Lower lobe of right lung (tissue), 2 donors: ENCODE measurements around the gene METTL8. TPM values are rescaled to one million over a fixed set of nuclear protein-coding genes. Genes with fewer than 3 reads are reported as not detected.
"Not testable (repeated sequence)": the region's sequence is repeated elsewhere in the genome, so short reads cannot be mapped to it uniquely, and the experiment has no call there.

Source experiments
- ATAC-seq, 2 donors: fragments of 200-7000 bp; cut with Tn5 transposase; one replicate each; pipeline ENCODE4 v1.9.1; 2020 to 2022; ENCODE audit warnings: mild to moderate bottlenecking in 2 of 2, moderate library complexity in 2 of 2
- DNase-seq: peaks from one replicate; pipeline ENCODE4 v3.0.0-alpha.2; 2020
- H3K27ac ChIP-seq: fragments of 200-600 bp; one replicate; pipeline ENCODE4 v1.8.0; 2022
- H3K27me3 ChIP-seq: fragments of 200-600 bp; one replicate; pipeline ENCODE4 v1.8.0; 2022; ENCODE audit warnings: low read depth
- H3K36me3 ChIP-seq: fragments of 200-600 bp; one replicate; pipeline ENCODE4 v1.8.0; 2022; ENCODE audit warnings: mild to moderate bottlenecking
- H3K4me1 ChIP-seq: fragments of 200-600 bp; one replicate; pipeline ENCODE4 v1.8.0; 2022
- H3K4me3 ChIP-seq: fragments of 200-600 bp; one replicate; pipeline ENCODE4 v1.8.0; 2022; ENCODE audit warnings: mild to moderate bottlenecking
- H3K9me3 ChIP-seq: fragments of 200-600 bp; one replicate; pipeline ENCODE4 v1.8.0; 2022
- intact Hi-C: fragments of 100-400 bp; cut with DNase I; formaldehyde crosslinking; loops from one replicate; pipeline ENCODE4 v1.11.0; 2022
- total RNA-seq: library from RNA; stranded (reverse); fragmentation: NEBNext Ultra II Directional; extraction: Animal tissue kit (Norgen Biotek cat#: 25700); gene quantifications from one replicate; pipeline ENCODE4 v1.2.1, GENCODE V29; 2021
- TF ChIP-seq, protein P1 (sequence below): fragments of 200-600 bp; IDR thresholded peaks from one replicate; pipeline ENCODE4 v1.8.0; 2022; ENCODE audit warnings: antibody characterized with exemption, mild to moderate bottlenecking
- donor health status: DM: no; HTN: yes; CAD: no; lungs with severe emphysema.

METTL8 gene
- total RNA-seq, 1 donor from 2014 or later: 12.9 TPM

DNA sequence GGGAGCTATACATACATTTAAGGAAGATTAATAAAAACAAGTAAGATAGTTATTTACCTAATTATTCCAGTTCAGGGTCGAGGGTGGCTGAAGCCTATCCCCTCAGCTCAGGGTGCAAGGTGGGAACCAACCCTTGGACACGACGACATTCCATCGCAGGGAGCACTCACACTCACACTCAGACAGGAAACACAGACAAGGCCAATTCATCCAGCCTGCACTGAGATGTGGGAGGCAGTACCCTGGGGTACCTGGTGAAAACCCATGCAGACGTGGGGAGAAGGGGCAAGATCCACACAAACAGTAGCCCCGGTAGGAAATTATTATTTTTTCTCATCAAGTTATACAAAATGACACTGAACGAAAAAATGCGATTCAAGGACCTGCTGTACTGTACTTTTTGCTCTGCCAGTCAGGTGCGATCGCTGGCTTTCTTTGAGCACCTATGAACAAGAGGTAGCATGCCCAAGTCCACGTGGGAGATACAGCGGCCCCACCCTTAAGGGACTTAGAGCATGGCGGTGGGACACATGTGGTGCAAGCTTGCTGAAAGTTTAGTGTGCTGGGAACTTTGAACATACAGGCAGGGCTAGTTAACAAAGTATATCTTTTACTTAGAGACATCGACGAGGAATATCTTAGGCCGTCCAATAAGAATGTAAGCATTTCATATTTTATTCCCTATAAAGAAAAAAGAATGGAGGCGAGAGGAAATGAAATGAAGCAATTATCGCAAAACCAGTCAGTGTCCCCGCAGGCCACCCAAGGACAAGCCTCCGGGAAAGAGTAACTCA, 624 bp downstream of the METTL8 start:
- Histone ChIP-seq H3K27me3 (no peaks in the 10 kb centered on the region), H3K9me3 (no peaks in the 10 kb centered on the region), H3K4me3 (peak overlapping the region; percentile 88), H3K4me1 (peaks cover 9% of the 10 kb centered on the region), H3K27ac (peak overlapping the region; percentile 98), H3K36me3 (peaks cover 10% of the 10 kb centered on the region)
- peak in 1 of 2 donors; percentile 13 for ATAC-seq
- intact Hi-C loops: no loop called here
- TF ChIP-seq, protein P1, sequence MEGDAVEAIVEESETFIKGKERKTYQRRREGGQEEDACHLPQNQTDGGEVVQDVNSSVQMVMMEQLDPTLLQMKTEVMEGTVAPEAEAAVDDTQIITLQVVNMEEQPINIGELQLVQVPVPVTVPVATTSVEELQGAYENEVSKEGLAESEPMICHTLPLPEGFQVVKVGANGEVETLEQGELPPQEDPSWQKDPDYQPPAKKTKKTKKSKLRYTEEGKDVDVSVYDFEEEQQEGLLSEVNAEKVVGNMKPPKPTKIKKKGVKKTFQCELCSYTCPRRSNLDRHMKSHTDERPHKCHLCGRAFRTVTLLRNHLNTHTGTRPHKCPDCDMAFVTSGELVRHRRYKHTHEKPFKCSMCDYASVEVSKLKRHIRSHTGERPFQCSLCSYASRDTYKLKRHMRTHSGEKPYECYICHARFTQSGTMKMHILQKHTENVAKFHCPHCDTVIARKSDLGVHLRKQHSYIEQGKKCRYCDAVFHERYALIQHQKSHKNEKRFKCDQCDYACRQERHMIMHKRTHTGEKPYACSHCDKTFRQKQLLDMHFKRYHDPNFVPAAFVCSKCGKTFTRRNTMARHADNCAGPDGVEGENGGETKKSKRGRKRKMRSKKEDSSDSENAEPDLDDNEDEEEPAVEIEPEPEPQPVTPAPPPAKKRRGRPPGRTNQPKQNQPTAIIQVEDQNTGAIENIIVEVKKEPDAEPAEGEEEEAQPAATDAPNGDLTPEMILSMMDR: no peak
- peak; percentile 55 for DNase-seq

GRCh38 chr2:171432206-171432968, 1.4 kb downstream of the METTL8 start:
- peaks cover 6% of the 10 kb centered on the region for H3K36me3 ChIP-seq

GRCh38 chr2:171431677-171432167, 2.1 kb downstream of the METTL8 start:
- peaks cover 9% of the 10 kb centered on the region for H3K4me1 ChIP-seq
- intact Hi-C loops: no loop called here
- TF ChIP-seq, protein P1: no peak
- no peak for DNase-seq
- ATAC-seq: no peak
- peaks cover under 1% of the 10 kb centered on the region for H3K36me3 ChIP-seq
- no peaks in the 10 kb centered on the region for H3K27me3 ChIP-seq
- no peak overlapping the region for H3K4me3 ChIP-seq
- no peaks in the 10 kb centered on the region for H3K9me3 ChIP-seq
- H3K27ac ChIP-seq: no peak overlapping the region

More at GRCh38 chr2:171432206-171432968, 1.4 kb downstream of the METTL8 start:
- no peaks in the 10 kb centered on the region for H3K9me3 ChIP-seq
- no peaks in the 10 kb centered on the region for H3K27me3 ChIP-seq
- H3K4me1 ChIP-seq: peaks cover 9% of the 10 kb centered on the region
- intact Hi-C loops: no loop called here
- no peak overlapping the region for H3K4me3 ChIP-seq
- H3K27ac ChIP-seq: no peak overlapping the region
- DNase-seq (no peak), ATAC-seq (no peak)
- TF ChIP-seq, protein P1: no peak

- DNase-seq (no peak), ATAC-seq (no peak)
- H3K9me3 ChIP-seq: no peaks in the 10 kb centered on the region
- no peaks in the 10 kb centered on the region for H3K27me3 ChIP-seq
- TF ChIP-seq, protein P1: no peak
- H3K4me3 ChIP-seq: no peak overlapping the region
- intact Hi-C loops: no loop called here
- peaks cover 9% of the 10 kb centered on the region for H3K4me1 ChIP-seq
- no peaks in the 10 kb centered on the region for H3K36me3 ChIP-seq
- no peak overlapping the region for H3K27ac ChIP-seq
Observed at GRCh38 chr2:171430516-171431410, 3.0 kb downstream of the METTL8 start.

DNA sequence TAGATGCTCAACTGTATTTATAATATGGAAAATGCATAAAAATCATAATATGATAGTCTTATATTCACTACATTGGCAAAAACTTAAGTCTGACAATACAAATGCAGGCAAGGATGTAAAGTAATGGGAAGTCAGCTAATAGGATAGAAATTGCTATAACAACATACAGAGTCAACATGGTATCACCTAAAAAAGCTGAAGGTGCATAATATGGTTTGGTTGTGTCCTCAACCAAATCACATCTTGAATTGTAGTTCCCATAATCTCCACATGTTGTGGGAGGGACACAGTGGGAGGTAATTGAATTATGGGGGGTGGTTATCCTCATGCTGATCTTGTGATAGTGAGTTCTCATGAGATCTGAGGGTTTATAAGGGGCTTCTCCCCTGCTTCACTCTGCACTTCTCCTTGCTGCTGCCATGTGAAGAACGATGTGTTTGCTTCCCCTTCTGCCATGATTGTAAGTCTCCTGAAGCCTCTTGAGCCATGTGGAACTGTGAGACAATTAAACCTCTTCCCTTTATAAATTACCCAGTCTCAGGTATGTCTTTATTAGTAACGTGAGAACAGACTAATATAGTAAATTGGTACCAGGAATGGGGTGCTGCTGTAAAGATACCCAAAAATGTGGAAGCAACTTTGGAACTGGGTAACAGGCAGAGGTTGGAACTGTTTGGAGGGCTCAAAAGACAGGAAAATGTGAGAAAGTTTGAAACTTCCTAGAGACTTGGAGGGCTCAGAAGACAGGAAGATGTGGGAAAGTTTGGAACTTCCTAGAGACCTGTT, 10.9 kb downstream of the METTL8 start:
- intact Hi-C loops, H3K9me3 ChIP-seq, H3K27ac ChIP-seq, H3K36me3 ChIP-seq, ATAC-seq, H3K27me3 ChIP-seq, H3K4me3 ChIP-seq, DNase-seq, H3K4me1 ChIP-seq: not testable (repeated sequence)
